HL-60 (cell line): ENCODE data around the gene SYN1.

ENCODE experiments used
- DNase-seq, 2 experiments: peaks; one replicate each; pipeline ENCODE4 v3.0.0-alpha.2; 2010 to 2020; ENCODE audit warnings: low read depth in 1 of 2, low spot score in 1 of 2
- H3K27ac ChIP-seq: fragments of 250-450 bp; sonication (Bioruptor Pico); replicated peaks from 2 replicates; pipeline ENCODE4 v1.5.1; 2020; ENCODE audit warnings: mild to moderate bottlenecking, moderate library complexity
- H3K27me3 ChIP-seq: fragments of 250-450 bp; sonication (Bioruptor Pico); 2 replicates; pipeline ENCODE4 v1.5.1; 2021; ENCODE audit warnings: mild to moderate bottlenecking, moderate library complexity; ENCODE audit not compliant: insufficient read depth, poor library complexity, severe bottlenecking
- H3K4me3 ChIP-seq: replicated peaks from 2 replicates; pipeline ENCODE4 v1.5.1; 2011; ENCODE audit warnings: mild to moderate bottlenecking, control low read depth, low read length; ENCODE audit not compliant: insufficient read depth
- CTCF ChIP-seq: IDR thresholded peaks from one replicate; pipeline ENCODE4 v1.5.1; 2011; ENCODE audit warnings: low read length, control low read depth, inconsistent platforms; ENCODE audit not compliant: insufficient read depth
- GABPA ChIP-seq: IDR thresholded peaks from 2 replicates; pipeline ENCODE4 v1.6.1; 2012; ENCODE audit warnings: low read depth
- POLR2AphosphoS5 ChIP-seq: IDR thresholded peaks from 2 replicates; pipeline ENCODE4 v1.6.1; 2012; ENCODE audit warnings: low read depth
- REST ChIP-seq: IDR thresholded peaks from 2 replicates; pipeline ENCODE4 v1.6.1; 2012; ENCODE audit warnings: low read depth; ENCODE audit not compliant: insufficient replicate concordance
- SPI1 ChIP-seq: IDR thresholded peaks from 2 replicates; pipeline ENCODE4 v1.6.1; 2012; ENCODE audit warnings: low read depth, mild to moderate bottlenecking, borderline replicate concordance

SYN1 gene

GRCh38 chrX:47540754-47541538 lies 78.7 kb downstream of the SYN1 start:
- no peak for TF ChIP-seq REST
- 0 out of 2 replicates have a peak, but pooled peaks have one; percentile 49 for TF ChIP-seq SPI1
- Histone ChIP-seq H3K27ac (peak overlapping the region; percentile 18), H3K27me3 (no peaks in the 10 kb centered on the region), H3K4me3 (no peak overlapping the region)
- peak in 1 of 2 experiments; percentile 70 for DNase-seq

- H3K27ac ChIP-seq, result no peak overlapping the region
- no peaks in the 10 kb centered on the region for H3K27me3 ChIP-seq
- TF ChIP-seq REST (no peak), SPI1 (no peak), CTCF (no peak), POLR2AphosphoS5 (no peak)
- no peak for DNase-seq
- no peak overlapping the region for H3K4me3 ChIP-seq
Measured at GRCh38 chrX:47539860-47540259, 79.8 kb downstream of the SYN1 start.

- no peak for TF ChIP-seq POLR2AphosphoS5
- no peak for TF ChIP-seq REST
- no peak for TF ChIP-seq GABPA
- no peak for TF ChIP-seq CTCF
- no peak for TF ChIP-seq SPI1
- H3K4me3 ChIP-seq, result no peak overlapping the region
- H3K27ac ChIP-seq, result no peak overlapping the region; the same call in 1 of the 2 replicates
- DNase-seq, result peak in 1 of 2 experiments; percentile 24
- H3K27me3 ChIP-seq, result no peaks in the 10 kb centered on the region
Measured at GRCh38 chrX:47530049-47530448, 89.6 kb downstream of the SYN1 start.
